Daoy (cell line): ENCODE data around the gene SPATA3. TPM values are rescaled to one million over a fixed set of nuclear protein-coding genes. Genes with fewer than 3 reads are reported as not detected.
A peak's percentile ranks its signal among the peaks of the same experiment; 100 is the strongest.
"Not testable (repeated sequence)": the region's sequence is repeated elsewhere in the genome, so short reads cannot be mapped to it uniquely, and the experiment has no call there.

Experiments
- DNase-seq: peaks from one replicate; pipeline ENCODE4 v3.0.0-alpha.2; 2015; ENCODE audit warnings: low read depth
- total RNA-seq: library from RNA; depleted of rRNA; stranded (reverse); fragments of >200 nt; shearing (Covaris generic); gene quantifications from 2 replicates; pipeline ENCODE4 v1.2.3, GENCODE V29; 2014

The SPATA3 gene
- total RNA-seq, 1 experiment from 2014 or later, result not detected

DNA sequence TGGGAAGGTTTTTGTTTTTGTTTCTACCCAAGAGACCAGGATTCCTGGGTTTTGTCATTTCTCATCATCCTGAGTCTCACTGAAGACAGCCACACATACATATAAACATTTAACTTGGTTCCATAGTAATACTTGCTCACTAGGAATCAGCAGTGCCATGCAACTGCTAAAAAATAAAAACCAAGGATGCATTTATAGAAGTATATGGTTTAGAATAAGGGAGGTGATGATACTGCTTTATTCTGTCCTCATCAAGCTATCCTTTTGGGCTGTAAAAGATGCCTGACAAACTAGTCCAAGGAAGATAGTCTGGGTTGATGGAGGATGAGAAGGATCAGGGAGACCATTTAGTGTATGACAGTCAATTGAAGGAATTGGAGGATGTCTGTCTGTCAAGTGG, 740 bp downstream of the SPATA3 start:
- no peak for DNase-seq

GRCh38 chr2:230998882-230999281, 3.0 kb downstream of the SPATA3 start:
- DNase-seq, result no peak

DNA sequence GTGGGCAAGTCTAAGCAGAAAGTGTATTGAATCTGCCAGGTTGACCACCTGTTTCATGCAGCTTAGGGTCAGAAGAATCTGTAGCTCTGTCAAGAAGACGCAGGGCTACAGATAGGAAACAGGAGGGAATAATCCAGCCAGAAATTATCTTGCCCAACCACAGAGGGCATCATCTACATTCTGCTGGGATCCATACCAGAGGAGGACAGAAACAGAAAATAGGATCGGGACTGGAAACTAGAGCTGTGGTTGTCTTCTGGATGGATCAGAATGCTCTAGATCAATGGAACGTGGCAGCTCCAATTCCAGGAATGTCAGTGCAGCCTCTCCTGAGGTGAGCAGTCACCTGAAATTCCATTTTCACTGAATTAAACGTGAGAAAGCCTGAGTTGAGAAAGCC, 3.6 kb downstream of the SPATA3 start:
- no peak for DNase-seq

DNA sequence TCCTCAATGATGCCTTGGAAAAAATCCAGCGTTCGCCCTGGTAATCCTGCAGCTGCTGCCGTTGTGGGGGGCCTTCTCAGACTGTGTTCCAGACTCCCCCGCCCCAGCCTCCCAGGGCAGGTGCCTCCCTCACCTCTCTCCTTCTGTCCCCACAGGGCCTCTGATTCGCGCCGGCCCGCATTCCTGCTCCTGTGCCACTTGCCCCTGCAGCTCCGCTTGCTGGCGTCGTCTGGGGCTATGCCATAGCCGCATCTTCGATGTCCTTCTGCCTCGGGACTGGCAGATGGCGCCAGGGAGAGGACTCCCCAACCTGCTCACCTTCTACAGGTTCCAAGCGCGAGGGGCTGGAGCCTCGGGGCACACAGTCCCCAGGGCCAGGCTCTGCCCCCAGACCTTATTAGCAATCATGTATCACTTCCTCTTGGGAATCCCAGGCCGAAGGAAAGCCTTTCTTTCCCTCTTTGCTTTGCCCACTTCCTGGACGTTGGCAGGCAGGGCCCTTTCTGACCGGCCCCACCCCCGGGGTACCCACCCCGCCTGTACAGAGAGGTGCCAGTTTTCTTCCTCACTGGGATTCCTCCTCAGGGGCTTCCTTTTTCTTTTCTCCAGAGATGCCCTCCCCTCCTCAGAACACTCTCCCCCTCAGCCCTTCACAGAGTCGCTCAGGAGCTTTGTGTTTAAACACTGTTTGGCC, 4.4 kb downstream of the SPATA3 start:
- peak; percentile 18 for DNase-seq

DNA sequence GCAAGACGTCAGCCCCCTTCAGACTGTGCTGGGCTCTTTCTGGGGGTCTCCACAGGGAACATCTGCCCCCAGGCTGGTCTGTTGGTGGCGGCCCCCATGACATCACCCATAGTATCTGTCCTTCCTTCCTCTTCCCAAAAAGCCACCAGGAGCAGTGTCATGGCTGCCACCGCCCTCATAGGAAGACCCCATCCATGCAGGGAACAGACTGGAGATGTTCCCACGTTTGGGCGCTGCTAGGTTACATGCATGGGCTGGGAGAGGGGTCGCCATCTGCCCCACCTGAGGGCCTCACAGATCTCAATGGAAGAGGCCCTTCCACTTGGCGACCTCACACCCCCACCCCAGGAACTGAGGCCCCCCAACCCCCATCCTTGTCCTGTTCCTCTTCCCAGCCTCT, 5.1 kb downstream of the SPATA3 start:
- DNase-seq, result no peak

DNA sequence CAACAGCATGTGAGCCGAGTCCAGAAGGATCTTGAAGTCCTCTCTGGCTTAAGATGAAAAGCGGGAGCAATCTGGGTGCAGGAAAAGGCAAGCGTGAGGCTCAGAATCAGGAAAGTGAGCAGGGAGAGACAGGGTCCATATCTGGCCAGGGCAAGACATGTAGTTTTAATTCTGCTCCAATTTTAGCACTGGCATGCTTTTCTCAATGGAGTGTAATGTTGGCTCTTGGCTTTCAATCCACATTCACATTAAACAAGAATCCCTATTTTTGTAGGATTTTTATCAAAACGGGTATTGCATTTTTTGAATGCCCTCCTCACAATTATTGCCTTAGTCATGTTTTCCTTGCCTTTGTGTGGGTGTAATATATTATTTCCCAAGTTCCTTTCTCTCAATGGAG, 6.0 kb downstream of the SPATA3 start:
- DNase-seq, result no peak

GRCh38 chr2:231002641-231003040, 6.7 kb downstream of the SPATA3 start:
- no peak for DNase-seq

GRCh38 chr2:231003186-231003585, 7.3 kb downstream of the SPATA3 start:
- no peak for DNase-seq

DNA sequence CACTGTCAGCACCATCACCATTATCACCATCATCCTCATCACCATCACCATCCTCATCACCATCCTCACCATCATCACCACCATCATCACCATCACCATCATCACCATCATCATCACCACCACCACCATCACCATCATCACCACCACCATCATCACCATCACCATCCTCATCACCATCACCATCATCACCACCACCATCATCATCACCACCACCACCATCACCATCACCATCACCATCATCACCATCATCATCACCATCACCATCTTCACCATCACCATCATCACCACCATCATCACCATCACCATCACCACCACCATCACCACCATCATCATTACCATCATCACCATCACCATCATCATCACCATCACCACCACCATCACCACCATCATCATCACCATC, 9.0 kb downstream of the SPATA3 start:
- not testable (repeated sequence) for DNase-seq

DNA sequence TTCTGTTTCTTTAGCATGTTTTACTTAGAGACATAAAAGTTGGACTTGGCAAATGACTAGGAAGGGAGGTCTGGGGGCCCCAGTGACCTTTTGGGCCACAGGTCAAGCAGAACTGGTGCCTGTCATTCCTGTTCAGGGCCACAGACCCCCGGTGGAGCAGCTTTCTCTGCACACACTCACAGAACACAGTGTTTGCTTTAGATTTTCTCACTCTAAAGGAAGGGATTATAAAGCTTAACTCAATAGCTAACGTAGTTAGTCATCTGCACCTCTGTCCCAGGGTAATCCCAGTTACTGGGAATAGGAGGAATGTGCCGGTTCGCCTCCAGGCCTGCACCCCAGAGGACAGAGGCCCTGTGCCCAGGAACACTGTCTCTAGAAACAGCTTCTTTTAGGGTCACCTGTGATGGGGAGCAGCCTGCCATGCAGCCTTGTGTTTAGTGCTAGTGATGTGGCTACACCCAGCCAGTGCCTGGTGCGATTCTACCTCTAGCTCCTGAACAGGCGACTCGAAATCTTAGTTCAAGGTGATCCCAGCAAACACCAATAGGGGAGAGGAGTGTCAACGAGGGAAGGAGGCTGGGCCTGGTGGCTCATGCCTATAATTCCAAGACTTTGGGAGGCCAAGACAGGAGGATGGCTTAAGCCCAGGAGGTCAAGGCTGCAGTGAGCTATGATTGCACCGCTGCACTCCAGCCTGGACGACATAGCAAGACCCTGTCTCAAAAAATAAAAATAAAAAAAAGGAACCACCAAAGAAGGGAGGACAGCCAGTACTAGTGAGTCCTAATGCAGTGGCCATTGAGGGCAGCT, 11.6 kb downstream of the SPATA3 start:
- DNase-seq, result no peak

- DNase-seq, result no peak
Observed at GRCh38 chr2:231008131-231008530, 12.2 kb downstream of the SPATA3 start.

DNA sequence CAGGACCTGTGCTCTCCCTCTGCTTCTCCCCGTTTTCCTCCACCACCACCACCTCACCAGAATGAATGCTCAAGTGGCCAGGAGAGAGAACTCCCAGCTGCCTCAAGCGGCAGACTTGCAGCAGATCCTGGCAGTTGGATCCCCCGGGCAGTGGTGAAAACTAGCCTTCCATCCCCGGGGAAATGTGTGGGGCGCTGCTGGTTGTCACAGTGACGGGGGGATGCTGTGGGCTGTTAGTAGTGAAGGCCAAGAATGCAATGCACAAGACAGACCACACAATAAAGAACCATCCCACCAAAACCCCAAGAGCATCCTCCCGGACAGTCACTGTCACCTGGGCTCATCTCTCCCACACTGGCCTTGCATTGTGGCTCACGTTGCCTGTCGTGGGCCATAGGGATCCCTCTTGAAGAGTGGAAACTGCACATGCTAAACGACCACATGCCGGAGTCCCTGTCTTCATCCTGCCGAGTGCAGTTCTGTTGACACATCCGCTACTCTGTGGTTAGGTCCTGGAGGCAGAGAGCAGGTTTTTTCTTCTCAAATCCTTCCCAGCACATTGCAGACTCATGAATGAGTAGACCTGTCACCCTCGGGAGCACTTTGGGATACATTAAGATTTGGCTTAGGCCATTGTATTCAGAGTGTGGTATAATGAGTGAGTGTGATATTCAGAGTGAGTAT, 13.5 kb downstream of the SPATA3 start:
- no peak for DNase-seq

DNA sequence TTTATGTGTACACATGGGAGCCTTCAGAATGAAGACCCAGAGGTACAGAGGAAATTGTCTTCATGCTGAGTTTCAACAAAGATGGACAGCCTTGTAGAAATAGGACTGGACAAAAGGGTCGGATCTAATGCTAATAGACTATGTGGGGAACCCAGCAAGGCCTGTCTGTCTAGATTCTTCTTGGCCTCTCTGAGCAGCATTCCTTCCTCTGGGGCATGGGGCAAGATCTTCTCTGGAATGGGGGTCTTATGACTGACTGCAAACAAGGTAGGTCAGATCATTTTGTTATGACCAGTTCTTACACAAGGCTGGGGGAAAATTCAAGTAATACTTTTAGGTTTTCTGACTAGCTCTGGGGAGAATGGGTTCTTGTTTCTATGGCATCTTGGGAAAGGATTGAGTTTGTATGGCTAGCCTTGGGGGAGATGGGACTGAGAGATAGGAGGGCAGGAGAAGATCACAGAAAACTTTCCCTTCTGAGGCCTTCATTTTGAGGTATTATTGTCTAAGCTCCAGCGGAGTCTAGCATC, 14.3 kb downstream of the SPATA3 start:
- DNase-seq, result no peak

DNA sequence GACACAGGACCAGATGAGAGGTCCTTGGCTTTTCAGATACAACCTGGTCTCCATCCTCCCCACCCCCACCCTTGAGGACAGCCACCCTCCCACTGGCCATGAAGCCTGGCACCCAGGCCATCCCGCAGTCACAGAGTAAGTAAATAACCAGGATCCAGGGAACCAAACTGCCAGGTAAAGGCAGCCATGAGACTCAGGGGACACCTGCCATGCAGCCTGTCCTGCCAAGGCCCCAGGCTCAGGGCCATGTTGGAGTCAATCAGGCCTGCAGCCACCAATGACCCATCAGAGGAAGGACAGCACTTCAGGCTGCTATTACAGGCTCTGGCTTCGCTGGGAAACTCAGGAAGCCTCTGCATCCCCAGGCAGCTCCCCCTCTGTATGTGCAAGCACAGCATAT, 15.6 kb downstream of the SPATA3 start:
- no peak for DNase-seq

DNA sequence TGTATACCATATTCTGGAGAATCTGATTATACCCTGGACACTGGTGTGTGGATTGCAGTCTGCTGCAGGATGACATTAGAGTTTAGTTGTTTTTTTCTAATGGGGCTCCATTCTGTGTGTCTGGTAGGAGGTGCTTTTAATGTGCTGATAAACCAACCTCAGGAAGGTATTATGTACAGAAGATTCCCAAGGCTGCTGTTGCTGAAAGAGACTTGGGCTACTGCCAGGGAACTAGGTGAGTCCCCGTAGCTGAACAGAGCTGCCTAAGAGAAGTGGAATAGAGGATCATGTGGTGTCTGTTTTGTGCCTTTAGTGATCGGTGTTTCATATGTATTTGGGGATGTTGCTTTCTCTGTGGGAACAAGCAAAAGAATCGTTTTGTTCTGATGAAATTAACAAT, 16.5 kb downstream of the SPATA3 start:
- no peak for DNase-seq

DNA sequence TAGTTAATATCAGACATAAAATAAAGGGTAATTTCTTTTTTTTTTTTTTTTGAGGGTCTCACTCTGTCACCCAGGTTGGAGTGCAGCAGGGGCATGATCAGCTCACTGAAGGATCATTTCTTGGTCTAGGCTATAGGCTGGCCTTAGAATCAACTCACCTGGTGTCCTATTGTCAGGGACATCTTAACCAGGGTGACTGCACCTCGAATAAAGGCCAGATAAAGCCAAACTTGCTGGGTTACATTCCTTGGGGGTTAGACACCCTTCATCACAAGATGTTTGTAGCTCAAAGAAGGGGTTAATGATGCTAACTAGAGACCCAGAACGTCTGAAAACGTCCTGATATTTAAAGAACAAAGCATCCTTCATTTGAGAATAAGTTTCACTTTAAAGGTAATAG, 17.9 kb downstream of the SPATA3 start:
- DNase-seq, result no peak

DNA sequence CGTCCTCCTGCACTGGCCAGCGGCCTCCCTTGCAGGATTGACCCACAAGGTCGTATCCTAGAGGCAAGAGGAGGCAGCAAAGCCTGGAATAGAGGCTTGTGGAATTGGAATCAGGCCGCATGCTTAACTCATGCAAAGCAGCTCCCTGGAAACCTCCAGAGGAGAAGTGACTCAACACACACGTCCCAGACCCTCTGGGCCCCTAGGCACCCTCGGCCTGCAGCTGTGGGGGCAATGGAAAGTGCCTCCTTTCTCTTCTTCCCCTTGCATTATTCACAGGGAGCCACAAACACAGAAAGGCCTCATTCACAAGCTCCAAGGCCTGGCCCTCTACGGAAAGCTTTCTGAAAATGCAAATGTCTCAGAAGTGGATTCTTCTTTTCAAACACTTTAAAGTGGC, 19.6 kb downstream of the SPATA3 start:
- DNase-seq, result no peak

DNA sequence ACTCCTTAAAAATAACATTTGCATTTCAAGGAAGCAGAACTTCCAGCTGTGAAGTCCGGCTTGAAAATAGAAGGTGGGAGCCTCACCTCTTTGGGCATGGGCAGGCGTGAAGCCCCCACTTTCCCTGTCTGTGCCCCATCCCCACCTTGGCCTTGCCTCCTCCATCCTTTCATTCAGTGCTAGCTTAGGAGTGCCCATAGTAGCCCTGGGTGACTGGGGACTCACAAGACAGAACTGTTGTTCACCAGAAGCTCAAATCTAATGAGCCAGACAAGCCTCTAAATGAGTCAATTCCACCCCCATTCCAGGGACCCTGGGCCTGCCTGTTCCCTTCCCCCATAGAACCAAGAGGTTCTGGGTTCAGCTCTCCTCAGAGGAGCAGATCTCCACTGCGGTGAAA, 20.0 kb downstream of the SPATA3 start:
- DNase-seq, result no peak

DNA sequence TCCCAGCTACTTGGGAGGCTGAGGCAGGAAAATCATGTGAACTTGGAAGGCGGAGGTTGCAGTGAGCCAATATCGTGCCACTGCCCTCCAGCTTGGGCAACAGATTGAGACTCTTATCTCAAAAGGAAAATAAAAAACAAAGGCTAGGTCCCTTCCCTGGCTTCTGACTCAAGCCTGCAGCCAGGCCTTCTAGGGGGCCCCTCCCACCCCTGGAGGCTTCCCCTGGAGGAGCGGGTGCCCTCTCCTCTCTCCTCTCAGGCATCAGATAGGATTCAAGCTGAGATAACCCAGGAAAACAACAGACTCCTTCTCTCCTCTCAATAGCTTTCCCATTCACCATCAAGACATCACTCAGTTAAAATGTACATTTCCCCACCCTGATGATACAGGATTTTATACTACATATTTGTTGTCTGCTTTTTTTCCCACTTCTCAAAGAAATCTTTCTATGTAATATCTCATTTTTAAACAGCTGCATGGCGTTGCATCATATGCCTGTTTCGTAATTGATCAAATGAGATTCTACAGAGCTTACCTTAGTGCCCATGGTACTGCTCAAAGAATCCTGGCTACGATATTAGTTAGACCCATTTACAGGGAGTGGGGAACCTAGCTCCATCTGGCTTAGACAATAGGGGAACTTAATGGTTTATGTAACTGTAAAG, 20.8 kb downstream of the SPATA3 start:
- no peak for DNase-seq

- DNase-seq, result no peak
Observed at GRCh38 chr2:231017231-231017598, 21.3 kb downstream of the SPATA3 start.

DNA sequence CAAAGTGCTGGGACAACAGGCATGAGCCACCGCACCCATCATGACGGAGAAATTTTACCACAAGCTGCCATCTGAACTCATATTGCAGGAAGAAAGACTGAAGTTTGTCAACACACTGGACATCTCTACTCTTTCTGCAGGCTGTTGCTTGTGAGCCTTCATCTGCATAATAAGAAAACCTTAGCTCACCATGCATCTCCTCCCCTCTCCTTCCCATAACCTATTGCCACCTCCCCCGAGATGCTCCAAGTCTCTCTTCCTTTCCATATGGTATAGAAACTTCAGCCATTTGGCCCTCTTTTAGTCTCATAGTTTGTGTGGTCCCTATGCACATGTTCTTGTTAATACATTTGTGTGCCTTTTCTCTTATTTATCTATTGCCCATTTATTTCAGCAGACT, 22.3 kb downstream of the SPATA3 start:
- DNase-seq, result no peak

DNA sequence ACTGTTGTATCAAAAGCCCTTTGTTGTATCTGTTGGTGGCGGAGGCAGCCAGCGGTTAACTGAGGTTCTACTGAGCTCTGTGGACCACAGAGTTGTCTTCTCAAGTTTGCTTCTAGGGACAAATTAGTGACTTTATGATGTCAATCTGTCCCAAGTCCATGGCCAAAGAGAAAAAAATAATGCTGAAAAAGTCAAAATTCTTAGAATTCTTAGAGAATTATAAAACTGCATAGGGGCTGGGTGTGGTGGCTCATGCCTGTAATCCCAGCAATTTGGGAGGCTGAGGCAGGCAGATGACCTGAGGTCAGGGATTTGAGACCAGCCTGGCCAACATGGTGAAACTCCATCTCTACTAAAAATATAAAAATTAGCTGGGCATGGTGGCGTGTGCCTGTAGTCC, 29.1 kb downstream of the SPATA3 start:
- DNase-seq, result not testable (repeated sequence)
